Endodermal cell (in vitro differentiated cells): ENCODE data around the gene KRTAP4-11. TPM values are rescaled to one million over a fixed set of nuclear protein-coding genes. Genes with fewer than 3 reads are reported as not detected.
"Not testable (repeated sequence)": the region's sequence is repeated elsewhere in the genome, so short reads cannot be mapped to it uniquely, and the experiment has no call there.

ENCODE experiments used
- DNase-seq: peaks from one replicate; pipeline ENCODE4 v3.0.0-alpha.2; 2017
- H3K27ac ChIP-seq: 2 replicates; pipeline ENCODE4 v1.5.1; 2013; ENCODE audit warnings: mild to moderate bottlenecking, low read depth, low read length, moderate library complexity
- H3K27me3 ChIP-seq: 2 replicates; pipeline ENCODE4 v1.6.1; 2013; ENCODE audit warnings: mild to moderate bottlenecking, low read length, moderate library complexity; ENCODE audit not compliant: insufficient read depth, control insufficient read depth, poor library complexity, severe bottlenecking
- H3K36me3 ChIP-seq: 2 replicates; pipeline ENCODE4 v1.7.0; 2013; ENCODE audit warnings: mild to moderate bottlenecking, low read length, moderate library complexity; ENCODE audit not compliant: control insufficient read depth, insufficient read depth
- H3K4me1 ChIP-seq: one replicate; pipeline ENCODE4 v1.7.0; 2013; ENCODE audit warnings: low read length; ENCODE audit not compliant: control insufficient read depth, insufficient read depth
- H3K4me3 ChIP-seq: 2 replicates; pipeline ENCODE4 v1.5.1; 2013; ENCODE audit warnings: mild to moderate bottlenecking, low read length, moderate library complexity
- H3K9ac ChIP-seq: 2 replicates; pipeline ENCODE4 v1.6.1; 2013; ENCODE audit warnings: mild to moderate bottlenecking, low read length, moderate library complexity; ENCODE audit not compliant: poor library complexity, severe bottlenecking; ENCODE audit errors: extremely low read depth
- H3K9me3 ChIP-seq: 2 replicates; pipeline ENCODE4 v1.6.1; 2013; ENCODE audit warnings: mild to moderate bottlenecking, low read length, moderate library complexity; ENCODE audit not compliant: control insufficient read depth
- H3K27ac Mint-ChIP-seq: 2 replicates; pipeline ENCODE4 v1.8.0; 2020; ENCODE audit warnings: mixed read lengths
- H3K27me3 Mint-ChIP-seq: 2 replicates; pipeline ENCODE4 v1.8.0; 2021; ENCODE audit warnings: mild to moderate bottlenecking, mixed read lengths; ENCODE audit not compliant: insufficient read depth
- H3K36me3 Mint-ChIP-seq: 2 replicates; pipeline ENCODE4 v1.8.0; 2020; ENCODE audit warnings: low read depth, mixed read lengths
- H3K4me1 Mint-ChIP-seq: 2 replicates; pipeline ENCODE4 v1.8.0; 2020; ENCODE audit warnings: mixed read lengths
- H3K4me3 Mint-ChIP-seq: 2 replicates; pipeline ENCODE4 v1.8.0; 2020; ENCODE audit warnings: mild to moderate bottlenecking, moderate library complexity, mixed read lengths
- H3K9me3 Mint-ChIP-seq: 2 replicates; pipeline ENCODE4 v1.8.0; 2020; ENCODE audit warnings: mild to moderate bottlenecking, mixed read lengths
- WGBS, 2 experiments: methylation state at CpG; one replicate each; pipeline versions ENCODE4 v1.1.5 to v1.1.7; 2013; ENCODE audit warnings: missing lambda C conversion rate in 2 of 2, mixed read lengths in 1 of 2; ENCODE audit not compliant: insufficient coverage in 1 of 2, insufficient read length in 1 of 2; 5-methylcytosine and 5-hydroxymethylcytosine counted together
- total RNA-seq, 2 donors: library from RNA; stranded (reverse); fragmentation: NEBNext Ultra II Directional in 1 of 2; extraction: Animal tissue kit (Norgen Biotek cat#: 25700) in 1 of 2; gene quantifications; 2 replicates in 1 of 2; 3 replicates in 1 of 2; pipeline ENCODE4 v1.2.1, GENCODE V29; 2021
- TF ChIP-seq, protein P1 (sequence below): fragments of 200-600 bp; sonication (generic); conservative IDR thresholded peaks from 2 replicates; pipeline ENCODE4 v1.5.0; 2021; ENCODE audit warnings: antibody characterized with exemption, mild to moderate bottlenecking

KRTAP4-11 gene
- total RNA-seq, 2 donors from 2014 or later: not detected

DNA sequence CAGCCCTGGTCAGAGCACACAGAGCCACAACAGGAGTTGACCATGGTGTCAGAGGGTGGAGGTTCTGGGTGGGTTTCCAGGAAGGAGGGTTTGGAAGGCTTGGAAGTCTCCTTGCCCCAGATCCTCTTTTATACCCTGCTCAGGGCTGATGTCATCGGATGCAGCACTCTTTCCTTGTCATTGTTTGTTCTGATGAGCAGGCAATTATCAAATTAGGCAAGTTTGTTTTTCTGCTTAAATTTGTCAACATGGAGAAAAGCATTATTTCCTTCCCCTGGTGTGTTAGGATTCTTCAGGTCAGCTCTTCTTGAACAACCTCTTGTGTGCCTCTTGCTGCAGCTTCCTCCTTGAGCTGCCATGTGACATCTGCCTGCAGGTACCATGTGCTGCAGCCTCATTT lies 42.5 kb upstream of the KRTAP4-11 start, which contains the start of gene KRTAP4-4:
TSS of gene KRTAP4-4 (minus strand) at position 101 of the 400 bp plus-strand sequence. CDS start at position 44, 57 bp downstream.
- Histone ChIP-seq H3K9ac (no peak within 1 kb of the TSS), H3K9me3 (no peaks in the 10 kb centered on the region), H3K36me3 (no peaks in the 10 kb centered on the region), H3K27me3 (no peaks in the 10 kb centered on the region), H3K27ac (no peak within 1 kb of the TSS), H3K4me3 (no peak within 1 kb of the TSS), H3K4me1 (no peaks in the 10 kb centered on the region)
- WGBS, 2 experiments: 75 to 94% methylated on average over 1 of the region's 1 CpG
- Mint-ChIP-seq H3K9me3 (no peaks in the 10 kb centered on the region), H3K4me1 (peaks cover 4% of the 10 kb centered on the region), H3K27ac (no peak within 1 kb of the TSS), H3K27me3 (peaks cover 2% of the 10 kb centered on the region), H3K36me3 (no peaks in the 10 kb centered on the region), H3K4me3 (no peak within 1 kb of the TSS)
- DNase-seq: no peak
- TF ChIP-seq, protein P1, sequence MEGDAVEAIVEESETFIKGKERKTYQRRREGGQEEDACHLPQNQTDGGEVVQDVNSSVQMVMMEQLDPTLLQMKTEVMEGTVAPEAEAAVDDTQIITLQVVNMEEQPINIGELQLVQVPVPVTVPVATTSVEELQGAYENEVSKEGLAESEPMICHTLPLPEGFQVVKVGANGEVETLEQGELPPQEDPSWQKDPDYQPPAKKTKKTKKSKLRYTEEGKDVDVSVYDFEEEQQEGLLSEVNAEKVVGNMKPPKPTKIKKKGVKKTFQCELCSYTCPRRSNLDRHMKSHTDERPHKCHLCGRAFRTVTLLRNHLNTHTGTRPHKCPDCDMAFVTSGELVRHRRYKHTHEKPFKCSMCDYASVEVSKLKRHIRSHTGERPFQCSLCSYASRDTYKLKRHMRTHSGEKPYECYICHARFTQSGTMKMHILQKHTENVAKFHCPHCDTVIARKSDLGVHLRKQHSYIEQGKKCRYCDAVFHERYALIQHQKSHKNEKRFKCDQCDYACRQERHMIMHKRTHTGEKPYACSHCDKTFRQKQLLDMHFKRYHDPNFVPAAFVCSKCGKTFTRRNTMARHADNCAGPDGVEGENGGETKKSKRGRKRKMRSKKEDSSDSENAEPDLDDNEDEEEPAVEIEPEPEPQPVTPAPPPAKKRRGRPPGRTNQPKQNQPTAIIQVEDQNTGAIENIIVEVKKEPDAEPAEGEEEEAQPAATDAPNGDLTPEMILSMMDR: no peak

DNA sequence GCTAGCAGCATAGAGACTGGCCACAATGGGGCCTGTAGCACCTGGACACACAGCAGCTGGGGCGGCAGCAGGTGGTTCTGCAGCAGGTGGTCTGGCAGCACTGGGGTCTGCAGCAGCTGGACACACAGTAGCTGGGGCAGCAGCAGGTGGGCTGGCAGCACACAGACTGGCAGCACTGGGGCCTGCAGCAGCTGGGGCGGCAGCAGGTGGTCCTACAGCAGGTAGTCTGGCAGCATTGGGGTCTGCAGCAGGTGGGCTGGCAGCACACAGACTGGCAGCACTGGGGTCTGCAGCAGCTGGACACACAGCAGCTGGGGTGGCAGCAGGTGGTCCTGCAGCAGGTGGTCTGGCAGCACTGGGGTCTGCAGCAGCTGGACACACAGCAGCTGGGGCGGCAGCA lies 42.0 kb upstream of the KRTAP4-11 start:
- not testable (repeated sequence) for H3K9me3 Mint-ChIP-seq, H3K36me3 Mint-ChIP-seq, H3K27ac ChIP-seq, H3K36me3 ChIP-seq, H3K27me3 ChIP-seq, H3K9me3 ChIP-seq, H3K27ac Mint-ChIP-seq, H3K4me1 ChIP-seq, H3K27me3 Mint-ChIP-seq, DNase-seq, H3K4me1 Mint-ChIP-seq, H3K4me3 ChIP-seq, H3K4me3 Mint-ChIP-seq, H3K9ac ChIP-seq
- 88% methylated on average over 3 of the region's 3 CpGs; no CpG with 5 or more reads in 1 of the 2 experiments for WGBS, 2 experiments

DNA sequence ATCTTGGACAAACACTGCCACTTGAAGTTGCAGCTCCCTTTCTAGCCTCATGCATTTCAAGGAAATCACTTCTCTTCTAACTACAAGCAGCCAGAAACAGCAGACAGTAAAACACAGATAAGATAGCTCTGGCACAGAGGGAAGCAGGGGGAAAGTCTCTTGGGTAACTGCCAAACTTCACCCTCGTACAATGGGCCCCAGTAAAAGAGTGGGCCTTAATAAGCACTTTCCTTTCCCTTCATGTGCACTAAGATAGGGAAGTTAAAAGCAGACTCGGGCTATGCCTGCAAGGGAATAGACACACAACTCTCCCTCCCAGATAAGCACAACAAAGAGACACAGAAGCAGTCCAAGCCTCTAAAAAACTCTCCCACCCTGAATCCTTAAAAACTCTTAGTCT lies 35.7 kb upstream of the KRTAP4-11 start:
- H3K4me1 Mint-ChIP-seq: no peaks in the 10 kb centered on the region
- H3K9me3 ChIP-seq: no peaks in the 10 kb centered on the region

More for the DNA sequence above, 35.7 kb upstream of the KRTAP4-11 start:
- no peak overlapping the region for H3K27ac ChIP-seq
- DNase-seq: no peak
- no peak overlapping the region for H3K27ac Mint-ChIP-seq
- no peaks in the 10 kb centered on the region for H3K36me3 ChIP-seq
- H3K27me3 ChIP-seq: peaks cover 5% of the 10 kb centered on the region
- H3K36me3 Mint-ChIP-seq: no peaks in the 10 kb centered on the region
- H3K4me3 Mint-ChIP-seq: no peak overlapping the region
- H3K9ac ChIP-seq: no peak overlapping the region
- 68% methylated on average over 2 of the region's 2 CpGs; no CpG with 5 or more reads in 1 of the 2 experiments for WGBS, 2 experiments
- no peaks in the 10 kb centered on the region for H3K4me1 ChIP-seq
- H3K4me3 ChIP-seq: no peak overlapping the region
- H3K27me3 Mint-ChIP-seq: peaks cover 2% of the 10 kb centered on the region
- H3K9me3 Mint-ChIP-seq: no peaks in the 10 kb centered on the region
- TF ChIP-seq, protein P1: no peak
